HG02759 (cell line): ENCODE results near the gene AACS.
A peak's percentile ranks its signal among the peaks of the same experiment; 100 is the strongest.
"Not testable (repeated sequence)": the region's sequence is repeated elsewhere in the genome, so short reads cannot be mapped to it uniquely, and the experiment has no call there.

Experiments used
- ATAC-seq: cut with Tn5 transposase; IDR thresholded peaks from one replicate; pipeline ENCODE4 v1.9.1; 2021; ENCODE audit warnings: mild to moderate bottlenecking, moderate library complexity; ENCODE audit not compliant: unreplicated experiment

The AACS gene

GRCh38 chr12:125065021-125065918 lies at the start of gene AACS:
TSS of gene AACS (plus strand) at chr12:125065435. CDS start at chr12:125065585, 150 bp downstream.
- ATAC-seq = peak; percentile 91

GRCh38 chr12:125015680-125016310 lies 49.4 kb upstream of the AACS start:
- ATAC-seq = no peak

- ATAC-seq = no peak
Measured at GRCh38 chr12:125017801-125018200, 47.4 kb upstream of the AACS start.

- no peak for ATAC-seq
Measured at GRCh38 chr12:125018356-125018755, 46.9 kb upstream of the AACS start.

GRCh38 chr12:125021096-125021495 lies 44.1 kb upstream of the AACS start:
- ATAC-seq = no peak

- no peak for ATAC-seq
Measured at GRCh38 chr12:125021771-125022170, 43.5 kb upstream of the AACS start.

GRCh38 chr12:125023065-125023464 lies 42.2 kb upstream of the AACS start:
- ATAC-seq = no peak

GRCh38 chr12:125024949-125025563 lies 40.2 kb upstream of the AACS start:
- no peak for ATAC-seq

GRCh38 chr12:125025606-125026235 lies 39.5 kb upstream of the AACS start:
- ATAC-seq = no peak

- no peak for ATAC-seq
Measured at GRCh38 chr12:125028106-125028505, 37.1 kb upstream of the AACS start.

- ATAC-seq = peak; percentile 45
Measured at GRCh38 chr12:125029761-125030358, 35.4 kb upstream of the AACS start.

GRCh38 chr12:125031471-125031870 lies 33.8 kb upstream of the AACS start:
- ATAC-seq = not testable (repeated sequence)

GRCh38 chr12:125032466-125033152 lies 32.6 kb upstream of the AACS start:
- no peak for ATAC-seq

GRCh38 chr12:125033288-125033687 lies 31.9 kb upstream of the AACS start:
- ATAC-seq = no peak

- no peak for ATAC-seq
Measured at GRCh38 chr12:125038976-125039625, 26.1 kb upstream of the AACS start.

- ATAC-seq = no peak
Measured at GRCh38 chr12:125049093-125049458, 16.2 kb upstream of the AACS start.

GRCh38 chr12:125050446-125050845 lies 14.8 kb upstream of the AACS start:
- ATAC-seq = no peak

GRCh38 chr12:125050868-125051267 lies 14.4 kb upstream of the AACS start:
- ATAC-seq = no peak

GRCh38 chr12:125053821-125054220 lies 11.4 kb upstream of the AACS start:
- ATAC-seq = no peak

- no peak for ATAC-seq
Measured at GRCh38 chr12:125055591-125055990, 9.6 kb upstream of the AACS start.
